ENCODE data around the gene CIT.

Gene CIT

GRCh38 chr12:119859241-119859640 lies 17.9 kb downstream of the CIT start:
- no peak for TF ChIP-seq CTCF (IDR thresholded peaks at IDR 0.05; ENCODE audit: insufficient read depth, low read depth, low read length, missing control alignments)
- no peak overlapping the region for H3K4me3 ChIP-seq (ENCODE audit: low read depth, low read length)
- no peak for DNase-seq (ENCODE audit: low read depth)

- TF ChIP-seq CTCF (IDR thresholded peaks at IDR 0.05; ENCODE audit: insufficient read depth, low read depth, low read length, missing control alignments): no peak
- DNase-seq (ENCODE audit: low read depth): no peak
- H3K4me3 ChIP-seq (ENCODE audit: low read depth, low read length): no peak overlapping the region
Measured at GRCh38 chr12:119857041-119857591, 20.0 kb downstream of the CIT start.

- no peak for DNase-seq (ENCODE audit: low read depth)
- no peak overlapping the region for H3K4me3 ChIP-seq (ENCODE audit: low read depth, low read length)
- TF ChIP-seq CTCF (IDR thresholded peaks at IDR 0.05; ENCODE audit: insufficient read depth, low read depth, low read length, missing control alignments): no peak
Measured at GRCh38 chr12:119850330-119850729, 26.8 kb downstream of the CIT start.

- H3K4me3 ChIP-seq (ENCODE audit: low read depth, low read length): no peak overlapping the region
- TF ChIP-seq CTCF (IDR thresholded peaks at IDR 0.05; ENCODE audit: insufficient read depth, low read depth, low read length, missing control alignments): no peak
- DNase-seq (ENCODE audit: low read depth): no peak
Measured at GRCh38 chr12:119843100-119843499, 34.0 kb downstream of the CIT start.

- no peak for TF ChIP-seq CTCF (IDR thresholded peaks at IDR 0.05; ENCODE audit: insufficient read depth, low read depth, low read length, missing control alignments)
- no peak for DNase-seq (ENCODE audit: low read depth)
- H3K4me3 ChIP-seq (ENCODE audit: low read depth, low read length): no peak overlapping the region
Measured at GRCh38 chr12:119842380-119842779, 34.7 kb downstream of the CIT start.

- DNase-seq (ENCODE audit: low read depth): no peak
- H3K4me3 ChIP-seq (ENCODE audit: low read depth, low read length): no peak overlapping the region
- TF ChIP-seq CTCF (IDR thresholded peaks at IDR 0.05; ENCODE audit: insufficient read depth, low read depth, low read length, missing control alignments): no peak
Measured at GRCh38 chr12:119841433-119842210, 35.5 kb downstream of the CIT start.

GRCh38 chr12:119840582-119840981 lies 36.5 kb downstream of the CIT start:
- no peak overlapping the region for H3K4me3 ChIP-seq (ENCODE audit: low read depth, low read length)
- DNase-seq (ENCODE audit: low read depth): no peak
- no peak for TF ChIP-seq CTCF (IDR thresholded peaks at IDR 0.05; ENCODE audit: insufficient read depth, low read depth, low read length, missing control alignments)

All from GM12865 (cell line).